ENCODE results near the gene PHLDA3.

DNA sequence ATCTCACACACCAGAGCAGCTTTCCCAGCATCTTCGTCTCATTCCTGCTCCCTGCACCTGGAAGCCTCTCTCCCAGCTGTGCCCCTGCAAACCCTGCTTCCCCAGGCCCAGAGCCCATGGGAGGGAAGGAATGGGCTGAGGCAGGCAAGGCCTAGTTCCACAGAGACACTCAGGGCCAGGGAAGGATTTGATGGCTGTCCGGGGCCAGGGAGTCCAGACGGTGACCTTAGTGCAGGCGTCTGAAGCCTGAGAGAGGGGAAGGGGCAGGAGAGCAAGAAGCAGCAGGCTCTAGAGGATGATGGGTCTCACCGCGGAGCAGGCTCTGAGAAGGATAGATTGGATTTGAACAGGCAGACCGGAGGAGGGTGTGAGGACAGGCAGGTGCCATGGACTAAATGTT lies 25.2 kb downstream of the PHLDA3 start:
- TF ChIP-seq, protein P1, sequence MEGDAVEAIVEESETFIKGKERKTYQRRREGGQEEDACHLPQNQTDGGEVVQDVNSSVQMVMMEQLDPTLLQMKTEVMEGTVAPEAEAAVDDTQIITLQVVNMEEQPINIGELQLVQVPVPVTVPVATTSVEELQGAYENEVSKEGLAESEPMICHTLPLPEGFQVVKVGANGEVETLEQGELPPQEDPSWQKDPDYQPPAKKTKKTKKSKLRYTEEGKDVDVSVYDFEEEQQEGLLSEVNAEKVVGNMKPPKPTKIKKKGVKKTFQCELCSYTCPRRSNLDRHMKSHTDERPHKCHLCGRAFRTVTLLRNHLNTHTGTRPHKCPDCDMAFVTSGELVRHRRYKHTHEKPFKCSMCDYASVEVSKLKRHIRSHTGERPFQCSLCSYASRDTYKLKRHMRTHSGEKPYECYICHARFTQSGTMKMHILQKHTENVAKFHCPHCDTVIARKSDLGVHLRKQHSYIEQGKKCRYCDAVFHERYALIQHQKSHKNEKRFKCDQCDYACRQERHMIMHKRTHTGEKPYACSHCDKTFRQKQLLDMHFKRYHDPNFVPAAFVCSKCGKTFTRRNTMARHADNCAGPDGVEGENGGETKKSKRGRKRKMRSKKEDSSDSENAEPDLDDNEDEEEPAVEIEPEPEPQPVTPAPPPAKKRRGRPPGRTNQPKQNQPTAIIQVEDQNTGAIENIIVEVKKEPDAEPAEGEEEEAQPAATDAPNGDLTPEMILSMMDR (IDR thresholded peaks at IDR 0.05) = no peak
- TF ChIP-seq POLR2A (IDR thresholded peaks at IDR 0.05) = no peak
